NB4 (cell line): Measurements from ENCODE around the gene CNOT9.

ENCODE experiments used
- MYC ChIP-seq: IDR thresholded peaks from 2 replicates; pipeline ENCODE4 v1.6.1; 2011; ENCODE audit warnings: low read depth, low read length
- POLR2A ChIP-seq: IDR thresholded peaks from 2 replicates; pipeline ENCODE4 v1.6.1; 2011; ENCODE audit warnings: mild to moderate bottlenecking; ENCODE audit not compliant: insufficient read length; ENCODE audit errors: extremely low read depth

- TF ChIP-seq POLR2A = no peak
- no peak for TF ChIP-seq MYC
Measured at GRCh38 chr2:218621007-218621406, 52.4 kb downstream of the CNOT9 start.
